Right forelimb (tissue), 1 donor: ENCODE data around the gene ASMTL.

Experiments
- DNase-seq: peaks from one replicate; pipeline ENCODE4 v3.0.0-alpha.2; 2018

ASMTL gene

DNA sequence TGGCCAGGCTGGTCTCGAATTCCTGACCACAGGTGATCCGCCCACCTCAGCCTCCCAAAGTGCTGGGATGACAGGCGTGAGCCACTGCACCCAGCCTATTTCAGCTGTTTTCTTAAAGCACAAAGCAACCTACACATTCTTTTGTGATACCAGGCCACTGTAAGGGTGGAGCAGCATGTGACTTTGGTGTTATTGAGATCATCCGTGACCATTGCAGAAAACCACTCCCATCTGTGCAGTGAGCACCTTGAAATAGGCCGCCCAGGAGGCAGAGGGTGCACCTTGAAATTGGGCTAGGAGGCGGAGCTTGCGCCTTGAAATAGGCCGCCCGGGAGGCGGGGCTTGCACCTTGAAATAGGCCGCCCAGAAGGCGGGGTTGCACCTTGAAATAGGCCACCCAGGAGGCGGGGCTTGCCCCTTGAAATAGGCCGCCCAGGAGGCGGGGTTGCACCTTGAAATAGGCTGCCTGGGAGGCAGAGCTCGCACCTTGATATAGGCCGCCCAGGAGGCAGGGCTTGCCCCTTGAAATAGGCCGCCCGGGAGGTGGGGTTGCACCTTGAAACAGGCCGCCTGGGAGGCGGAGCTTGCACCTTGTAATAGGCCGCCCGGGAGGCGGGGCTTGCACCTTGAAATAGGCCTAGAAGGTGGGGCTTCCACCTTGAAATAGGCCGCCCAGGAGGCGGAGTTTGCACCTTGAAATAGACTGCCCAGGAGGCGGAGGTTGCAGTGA lies 51.8 kb downstream of the ASMTL start:
- no peak for DNase-seq

DNA sequence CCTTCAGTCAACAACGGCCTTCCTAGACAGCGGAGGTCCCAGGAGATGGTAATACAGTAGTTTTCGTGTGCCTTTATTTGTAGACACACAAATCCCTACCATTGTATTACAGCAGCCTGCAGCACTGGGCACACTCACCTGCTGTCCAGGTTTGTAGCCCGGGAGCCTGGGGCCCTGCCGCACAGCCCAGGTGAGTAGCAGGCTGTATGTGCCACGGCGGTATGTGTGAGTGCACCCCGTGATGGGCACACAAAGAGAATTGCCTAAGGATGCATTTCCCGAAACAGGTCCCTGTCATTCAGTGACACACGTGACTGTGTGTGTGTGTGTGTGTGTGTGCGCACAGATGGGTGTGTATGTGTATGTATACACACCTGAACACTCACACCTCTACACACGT lies 52.7 kb downstream of the ASMTL start:
- no peak for DNase-seq

- no peak for DNase-seq
These were observed 54.0 kb downstream of the ASMTL start for GRCh38 chrX:1398431-1399340.

GRCh38 chrX:1397441-1398270 lies 55.1 kb downstream of the ASMTL start:
- DNase-seq, result no peak

GRCh38 chrX:1397001-1397400 lies 55.7 kb downstream of the ASMTL start:
- DNase-seq, result no peak

- DNase-seq, result no peak
These were observed 57.0 kb downstream of the ASMTL start for GRCh38 chrX:1395646-1396216.

DNA sequence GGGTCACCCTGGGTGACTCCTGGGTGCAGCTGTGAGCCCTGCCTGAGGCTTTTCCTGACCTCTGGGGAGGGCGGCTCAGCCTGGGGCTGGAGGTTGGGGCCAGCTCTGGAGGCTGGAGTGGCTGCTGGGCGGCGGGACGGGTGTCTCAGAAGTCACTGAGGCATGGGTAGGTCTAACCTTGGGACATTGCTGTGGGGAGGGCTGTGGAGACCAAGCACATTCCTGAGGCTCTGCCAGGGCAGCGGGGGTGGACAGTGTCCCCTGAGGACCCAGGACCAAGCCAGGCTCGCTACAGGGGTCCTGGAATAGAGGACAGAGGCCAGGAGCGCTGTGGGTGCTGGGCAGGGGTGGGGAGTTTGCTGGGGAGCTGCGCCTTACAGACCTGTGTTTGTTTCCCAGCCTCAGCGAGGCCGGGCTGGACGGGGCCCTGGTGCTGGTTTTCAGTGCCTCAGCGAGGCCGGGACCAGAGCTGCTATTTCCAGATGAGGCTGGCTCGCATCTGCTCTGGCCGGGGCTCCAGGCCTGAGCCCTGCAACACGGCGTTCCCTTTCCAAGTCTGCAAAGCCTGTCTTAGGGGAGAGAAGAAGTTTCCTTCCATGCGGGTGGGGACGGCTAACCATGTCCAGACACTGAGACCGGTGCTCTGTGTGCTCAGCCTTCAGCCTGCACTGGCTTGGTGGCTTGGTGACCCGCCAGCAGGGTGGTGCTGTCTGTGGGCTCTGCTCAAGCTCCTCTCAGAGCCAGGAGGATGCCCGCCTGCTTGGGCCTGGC lies 57.8 kb downstream of the ASMTL start:
- DNase-seq, result no peak

GRCh38 chrX:1393871-1394615 lies 58.7 kb downstream of the ASMTL start:
- no peak for DNase-seq

DNA sequence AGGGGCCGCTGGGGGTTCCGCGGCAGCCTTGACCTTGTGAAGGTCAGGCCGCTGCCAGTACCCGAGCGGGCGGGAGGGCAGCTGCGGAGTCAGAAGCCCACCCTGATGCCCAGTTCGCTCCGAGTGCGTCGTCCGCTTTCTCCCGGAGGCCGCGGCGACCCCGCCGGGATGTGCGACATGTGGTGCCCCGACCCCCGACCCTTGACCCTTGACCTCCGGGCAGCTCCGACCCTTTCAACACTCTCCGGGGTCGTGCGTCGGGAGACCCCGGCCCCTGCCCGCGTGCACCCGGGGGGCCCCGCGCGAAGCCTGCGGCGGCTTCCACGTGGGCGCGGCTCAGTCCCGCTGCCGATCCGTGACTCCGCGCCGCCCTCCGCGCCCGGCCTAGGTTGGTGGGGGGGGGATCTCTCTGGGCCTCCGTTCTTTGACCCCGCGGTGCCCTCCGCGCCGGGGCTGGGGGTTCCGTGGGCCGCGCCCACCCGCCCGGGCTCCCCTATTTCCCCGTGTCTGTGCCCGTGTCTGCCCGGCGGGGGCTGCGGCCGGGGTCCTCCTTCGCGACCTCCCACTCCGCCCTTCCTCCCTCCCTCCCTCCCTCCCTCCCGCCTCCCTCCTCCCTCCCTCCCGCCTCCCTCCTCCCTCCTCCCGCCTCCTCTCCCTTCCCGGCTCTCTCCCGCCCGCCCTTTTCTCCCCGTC lies 60.2 kb downstream of the ASMTL start:
- peak; percentile 90 for DNase-seq

DNA sequence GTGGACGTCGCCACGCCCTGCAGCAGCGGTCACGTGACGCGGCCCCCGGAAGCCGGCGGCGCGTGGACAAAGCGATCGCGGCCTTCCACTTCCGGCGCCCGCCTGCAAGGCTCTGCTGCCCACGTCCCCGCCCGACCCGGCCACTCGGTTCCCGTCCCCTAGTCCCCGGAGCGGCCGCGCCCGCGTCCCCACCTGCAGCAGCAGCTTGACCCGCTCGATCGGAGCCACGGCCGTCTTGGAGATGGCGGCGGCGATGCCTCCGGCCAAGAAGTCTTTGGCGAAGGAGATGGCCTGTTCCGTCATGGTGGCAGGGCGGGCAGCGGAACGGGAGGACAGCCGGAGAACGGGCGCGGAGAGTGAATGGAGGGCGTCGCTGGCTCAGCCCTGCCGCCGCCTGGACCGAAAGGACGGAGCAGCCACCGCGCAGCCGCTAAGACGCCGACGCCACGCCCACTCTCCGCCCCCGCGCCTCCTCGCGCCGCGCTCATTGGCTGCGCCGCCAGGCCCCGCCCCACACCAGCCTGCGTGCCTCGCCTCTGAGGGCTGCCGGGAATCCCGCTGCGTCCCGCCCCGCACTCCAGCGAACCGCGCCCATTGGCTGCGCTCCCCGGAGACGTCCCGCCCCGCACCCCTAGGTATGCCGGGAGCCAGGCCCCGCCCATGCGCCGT lies 60.9 kb downstream of the ASMTL start, which contains the start of gene SLC25A6:
SLC25A6 (minus strand) TSS at position 407 of the 669 bp plus-strand sequence; CDS start at position 303, 104 bp downstream.
- DNase-seq, result peak; percentile 100

DNA sequence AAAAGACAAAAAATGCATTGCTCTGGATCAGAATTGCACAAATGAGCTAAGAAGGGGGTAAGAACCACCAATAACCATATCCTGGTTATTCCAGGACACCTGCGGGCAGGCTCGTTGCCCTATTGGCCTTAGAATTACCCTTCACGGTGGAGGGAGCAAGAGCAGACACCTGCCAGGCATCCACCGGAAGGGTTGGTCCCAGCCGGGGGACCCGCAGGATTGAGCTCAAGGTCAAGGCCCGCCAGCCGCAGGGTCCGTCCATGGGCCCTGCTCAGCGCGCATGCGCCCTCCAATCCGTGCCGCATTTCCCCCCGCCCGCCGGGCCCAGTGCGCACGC lies 61.4 kb downstream of the ASMTL start:
- peak; percentile 97 for DNase-seq

GRCh38 chrX:1390621-1391369 lies 61.9 kb downstream of the ASMTL start:
- DNase-seq, result no peak

- no peak for DNase-seq
These were observed 62.8 kb downstream of the ASMTL start for GRCh38 chrX:1389993-1390285.

GRCh38 chrX:1389181-1389992 lies 63.3 kb downstream of the ASMTL start:
- no peak for DNase-seq

DNA sequence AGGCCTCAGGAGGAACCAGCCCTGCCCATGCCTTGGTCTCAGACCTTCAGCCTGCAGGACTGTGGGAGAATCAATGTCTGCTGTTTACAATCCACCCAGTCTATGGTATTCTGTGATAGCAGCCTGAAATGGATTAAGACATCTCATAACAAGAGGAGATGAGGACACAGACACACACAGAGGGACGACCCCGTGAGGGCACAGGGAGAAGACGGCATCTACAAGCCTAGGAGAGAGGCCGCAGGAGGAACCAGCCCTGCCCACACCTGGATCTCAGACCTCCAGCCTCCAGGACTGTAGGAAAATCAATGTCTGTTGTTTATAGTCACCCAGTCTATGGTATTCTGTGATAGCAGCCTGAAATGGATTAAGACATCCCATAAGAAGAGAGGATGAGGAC lies 64.1 kb downstream of the ASMTL start:
- DNase-seq, result no peak

GRCh38 chrX:1387141-1387776 lies 65.5 kb downstream of the ASMTL start:
- DNase-seq, result no peak

DNA sequence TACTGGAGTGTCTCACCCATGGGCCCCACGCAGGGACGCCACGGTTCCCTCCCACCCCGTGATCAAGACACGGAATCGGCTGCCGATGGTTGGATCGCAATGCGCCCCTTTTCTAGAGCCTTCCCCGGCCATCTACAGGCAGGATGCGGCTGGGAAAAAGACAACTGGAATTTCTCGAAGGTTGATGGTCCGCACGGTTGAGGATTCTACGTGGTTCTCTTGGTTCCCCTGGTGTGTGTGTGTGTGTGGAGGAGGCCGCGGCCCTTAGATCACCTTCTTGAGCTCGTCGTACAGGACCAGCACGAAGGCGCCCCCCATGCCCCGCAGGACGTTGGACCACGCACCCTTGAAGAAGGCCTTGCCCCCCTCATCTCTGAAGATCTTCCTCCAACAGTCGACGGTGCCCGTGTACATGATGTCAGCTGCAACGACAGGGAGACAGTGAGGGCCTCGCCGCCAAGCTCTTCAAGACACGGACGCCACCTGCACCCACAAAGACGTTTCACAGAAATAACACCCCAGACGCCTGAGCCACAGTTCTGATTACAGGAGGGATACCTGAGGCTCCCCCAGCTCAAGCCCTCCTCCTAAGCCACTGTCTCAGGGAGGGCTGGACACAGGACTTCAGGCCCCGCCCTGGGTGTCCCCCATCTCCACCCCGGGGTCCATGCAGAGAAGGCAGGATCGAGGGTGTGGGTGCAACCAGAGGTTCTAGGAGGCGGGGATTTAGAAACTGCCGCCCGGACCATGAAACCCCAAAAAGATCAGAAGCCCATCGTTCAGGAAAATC lies 66.2 kb downstream of the ASMTL start:
- no peak for DNase-seq
